Measurements from ENCODE around the gene CDHR1. TPM values are rescaled to one million over a fixed set of nuclear protein-coding genes. Genes with fewer than 3 reads are reported as not detected.

Gene CDHR1
- total and polyA plus RNA-seq, 2 donors (not counting 1 experiment from before 2014, with no cell fraction given): 0.05 TPM; not detected in 1

- Histone ChIP-seq H3K9me3 (ENCODE audit: control insufficient read depth, insufficient read depth, low read depth, low read length) (no peaks in the 10 kb centered on the region), H4K20me1 (ENCODE audit: control insufficient read depth, extremely low read depth, insufficient read depth, low read length) (no peaks in the 10 kb centered on the region), H3K27ac (ENCODE audit: insufficient read depth, low read length) (no peak overlapping the region), H2AFZ (ENCODE audit: low read length) (no peak overlapping the region), H3K27me3 (ENCODE audit: control insufficient read depth, insufficient read depth, low read length) (no peaks in the 10 kb centered on the region), H3K4me1 (ENCODE audit: control insufficient read depth, extremely low read depth, insufficient read depth, low read length) (no peaks in the 10 kb centered on the region), H3K36me3 (ENCODE audit: control insufficient read depth, insufficient read depth, low read length) (no peaks in the 10 kb centered on the region), H3K4me3 (replicated peaks in 1 of 4; ENCODE audit: control extremely low read depth in 1 of 4, insufficient read depth in 1 of 4, low read depth in 3 of 4, low read length in 4 of 4) (no peak overlapping the region), H3K4me2 (ENCODE audit: extremely low read depth, insufficient read depth, low read length) (no peak overlapping the region), H3K79me2 (ENCODE audit: control insufficient read depth, insufficient read depth, low read length) (no peaks in the 10 kb centered on the region), H3K9ac (ENCODE audit: insufficient read depth, low read length) (no peak overlapping the region)
- DNase-seq (ENCODE audit: low read depth in 2 of 2): no peak
- TF ChIP-seq EZH2 (IDR thresholded peaks at IDR 0.05; ENCODE audit: low read length, missing control alignments): no peak
Observed at GRCh38 chr10:84217746-84218145, 23.4 kb downstream of the CDHR1 start.

- Histone ChIP-seq H3K4me3 (replicated peaks in 1 of 4; ENCODE audit: control extremely low read depth in 1 of 4, insufficient read depth in 1 of 4, low read depth in 3 of 4, low read length in 4 of 4) (no peak overlapping the region), H3K27ac (ENCODE audit: insufficient read depth, low read length) (no peak overlapping the region), H3K36me3 (ENCODE audit: control insufficient read depth, insufficient read depth, low read length) (no peaks in the 10 kb centered on the region), H3K4me2 (ENCODE audit: extremely low read depth, insufficient read depth, low read length) (no peak overlapping the region), H3K27me3 (ENCODE audit: control insufficient read depth, insufficient read depth, low read length) (no peaks in the 10 kb centered on the region), H3K9me3 (ENCODE audit: control insufficient read depth, insufficient read depth, low read depth, low read length) (no peaks in the 10 kb centered on the region), H3K4me1 (ENCODE audit: control insufficient read depth, extremely low read depth, insufficient read depth, low read length) (no peaks in the 10 kb centered on the region), H3K79me2 (ENCODE audit: control insufficient read depth, insufficient read depth, low read length) (no peaks in the 10 kb centered on the region), H3K9ac (ENCODE audit: insufficient read depth, low read length) (no peak overlapping the region), H4K20me1 (ENCODE audit: control insufficient read depth, extremely low read depth, insufficient read depth, low read length) (no peaks in the 10 kb centered on the region), H2AFZ (ENCODE audit: low read length) (no peak overlapping the region)
- DNase-seq (ENCODE audit: low read depth in 2 of 2): no peak
- no peak for TF ChIP-seq CTCF (conservative IDR thresholded peaks at IDR 0.05 in 1 of 2, IDR thresholded peaks at IDR 0.05 in 1 of 2; ENCODE audit: low read depth in 1 of 2, low read length in 2 of 2)
- no peak for TF ChIP-seq EZH2 (IDR thresholded peaks at IDR 0.05; ENCODE audit: low read length, missing control alignments)
Observed at GRCh38 chr10:84221916-84222315, 27.6 kb downstream of the CDHR1 start.

DNA sequence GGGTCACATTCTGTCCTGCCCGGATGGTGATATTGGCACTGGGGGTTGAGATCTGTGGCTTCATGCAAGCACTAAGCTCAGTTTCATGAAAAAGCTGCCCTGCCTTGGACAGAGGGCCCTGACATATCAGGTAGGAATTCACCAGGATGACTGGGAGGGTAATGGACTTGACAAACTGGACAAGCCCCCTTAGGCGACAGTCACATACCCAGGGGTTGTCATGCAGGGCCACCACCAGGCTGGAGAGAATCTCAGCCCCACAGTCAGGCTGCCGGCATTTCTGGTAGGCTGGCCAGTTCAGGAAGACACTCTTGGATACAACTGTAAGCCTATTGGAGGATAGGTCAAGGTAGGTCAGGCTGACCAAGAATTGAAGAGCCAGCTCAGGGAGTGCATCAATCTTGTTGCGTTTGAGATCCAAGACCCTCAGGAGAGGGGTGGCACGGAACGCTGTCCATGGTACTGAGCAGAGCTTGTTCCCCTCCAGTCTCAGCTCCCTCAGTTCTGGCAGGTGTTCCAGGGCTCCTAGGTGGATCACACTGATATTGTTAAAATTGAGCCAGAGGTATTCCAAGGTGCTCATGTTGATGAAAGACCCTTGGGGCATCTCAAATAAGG is 30.2 kb downstream of the CDHR1 start:
- no peak overlapping the region for H2AFZ ChIP-seq (ENCODE audit: low read length)
- no peaks in the 10 kb centered on the region for H3K4me1 ChIP-seq (ENCODE audit: control insufficient read depth, extremely low read depth, insufficient read depth, low read length)
- H3K9ac ChIP-seq (ENCODE audit: insufficient read depth, low read length): no peak overlapping the region
- H3K36me3 ChIP-seq (ENCODE audit: control insufficient read depth, insufficient read depth, low read length): no peaks in the 10 kb centered on the region
- H3K4me3 ChIP-seq (replicated peaks in 1 of 4; ENCODE audit: control extremely low read depth in 1 of 4, insufficient read depth in 1 of 4, low read depth in 3 of 4, low read length in 4 of 4): no peak overlapping the region
- TF ChIP-seq EZH2 (IDR thresholded peaks at IDR 0.05; ENCODE audit: low read length, missing control alignments) (no peak), CTCF (conservative IDR thresholded peaks at IDR 0.05 in 1 of 2, IDR thresholded peaks at IDR 0.05 in 1 of 2; ENCODE audit: low read depth in 1 of 2, low read length in 2 of 2) (no peak)
- no peaks in the 10 kb centered on the region for H3K27me3 ChIP-seq (ENCODE audit: control insufficient read depth, insufficient read depth, low read length)
- no peak overlapping the region for H3K4me2 ChIP-seq (ENCODE audit: extremely low read depth, insufficient read depth, low read length)
- no peak overlapping the region for H3K27ac ChIP-seq (ENCODE audit: insufficient read depth, low read length)
- no peak for DNase-seq (ENCODE audit: low read depth in 2 of 2)
- no peaks in the 10 kb centered on the region for H3K9me3 ChIP-seq (ENCODE audit: control insufficient read depth, insufficient read depth, low read depth, low read length)
- H4K20me1 ChIP-seq (ENCODE audit: control insufficient read depth, extremely low read depth, insufficient read depth, low read length): no peaks in the 10 kb centered on the region
- H3K79me2 ChIP-seq (ENCODE audit: control insufficient read depth, insufficient read depth, low read length): no peaks in the 10 kb centered on the region
